B cell (primary cell): ENCODE data around the gene KIF14.

ENCODE experiments used
- EZH2 ChIP-seq: IDR thresholded peaks from 2 replicates; pipeline ENCODE4 v1.6.1; 2012; ENCODE audit warnings: borderline replicate concordance, low read depth, mild to moderate bottlenecking, moderate library complexity, low read length; ENCODE audit not compliant: insufficient read depth, poor library complexity, severe bottlenecking
- TF ChIP-seq, protein P1 (sequence below): fragments of 200-600 bp; IDR thresholded peaks from one replicate; pipeline ENCODE4 v1.8.0; 2022; ENCODE audit warnings: antibody characterized with exemption, mild to moderate bottlenecking

DNA sequence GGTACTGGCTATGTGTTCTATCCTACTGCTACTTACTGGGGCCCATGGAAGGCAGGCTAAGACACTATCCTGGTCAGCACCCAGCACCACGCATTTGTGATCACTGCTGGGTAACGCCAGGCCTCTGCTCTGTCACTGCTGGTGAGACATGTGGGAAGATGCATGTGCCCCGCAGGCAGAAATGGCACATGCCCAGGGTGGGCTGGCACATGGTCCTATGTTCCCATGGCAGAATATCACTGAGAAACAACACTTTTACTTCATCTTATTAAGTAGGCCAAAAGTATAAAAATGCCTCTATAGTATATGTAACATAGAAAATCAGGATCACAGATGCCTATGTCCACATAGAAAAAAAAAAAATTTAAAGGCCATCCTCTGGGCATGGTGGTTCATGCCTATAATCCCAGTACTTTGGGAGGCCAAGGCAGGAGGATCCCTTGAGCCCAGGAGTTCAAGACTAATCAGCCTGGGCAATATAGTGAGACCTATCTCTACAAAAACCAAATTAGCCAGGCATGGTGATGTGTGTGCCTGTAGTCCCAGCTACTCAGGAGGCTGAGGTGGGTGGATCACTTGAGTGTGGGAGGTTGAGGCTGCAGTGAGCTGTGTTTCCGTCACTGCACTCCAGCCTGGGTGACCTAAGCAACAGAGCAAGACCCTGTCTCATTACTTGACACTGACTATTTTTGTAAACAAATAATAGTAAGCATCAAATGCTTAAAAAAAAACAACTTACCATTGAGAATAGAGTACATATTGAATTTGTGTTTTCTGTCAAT is 37.7 kb upstream of the KIF14 start:
- TF ChIP-seq, protein P1, sequence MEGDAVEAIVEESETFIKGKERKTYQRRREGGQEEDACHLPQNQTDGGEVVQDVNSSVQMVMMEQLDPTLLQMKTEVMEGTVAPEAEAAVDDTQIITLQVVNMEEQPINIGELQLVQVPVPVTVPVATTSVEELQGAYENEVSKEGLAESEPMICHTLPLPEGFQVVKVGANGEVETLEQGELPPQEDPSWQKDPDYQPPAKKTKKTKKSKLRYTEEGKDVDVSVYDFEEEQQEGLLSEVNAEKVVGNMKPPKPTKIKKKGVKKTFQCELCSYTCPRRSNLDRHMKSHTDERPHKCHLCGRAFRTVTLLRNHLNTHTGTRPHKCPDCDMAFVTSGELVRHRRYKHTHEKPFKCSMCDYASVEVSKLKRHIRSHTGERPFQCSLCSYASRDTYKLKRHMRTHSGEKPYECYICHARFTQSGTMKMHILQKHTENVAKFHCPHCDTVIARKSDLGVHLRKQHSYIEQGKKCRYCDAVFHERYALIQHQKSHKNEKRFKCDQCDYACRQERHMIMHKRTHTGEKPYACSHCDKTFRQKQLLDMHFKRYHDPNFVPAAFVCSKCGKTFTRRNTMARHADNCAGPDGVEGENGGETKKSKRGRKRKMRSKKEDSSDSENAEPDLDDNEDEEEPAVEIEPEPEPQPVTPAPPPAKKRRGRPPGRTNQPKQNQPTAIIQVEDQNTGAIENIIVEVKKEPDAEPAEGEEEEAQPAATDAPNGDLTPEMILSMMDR: no peak
- no peak for TF ChIP-seq EZH2
